ENCODE results near the gene BCAS1.

The BCAS1 gene

DNA sequence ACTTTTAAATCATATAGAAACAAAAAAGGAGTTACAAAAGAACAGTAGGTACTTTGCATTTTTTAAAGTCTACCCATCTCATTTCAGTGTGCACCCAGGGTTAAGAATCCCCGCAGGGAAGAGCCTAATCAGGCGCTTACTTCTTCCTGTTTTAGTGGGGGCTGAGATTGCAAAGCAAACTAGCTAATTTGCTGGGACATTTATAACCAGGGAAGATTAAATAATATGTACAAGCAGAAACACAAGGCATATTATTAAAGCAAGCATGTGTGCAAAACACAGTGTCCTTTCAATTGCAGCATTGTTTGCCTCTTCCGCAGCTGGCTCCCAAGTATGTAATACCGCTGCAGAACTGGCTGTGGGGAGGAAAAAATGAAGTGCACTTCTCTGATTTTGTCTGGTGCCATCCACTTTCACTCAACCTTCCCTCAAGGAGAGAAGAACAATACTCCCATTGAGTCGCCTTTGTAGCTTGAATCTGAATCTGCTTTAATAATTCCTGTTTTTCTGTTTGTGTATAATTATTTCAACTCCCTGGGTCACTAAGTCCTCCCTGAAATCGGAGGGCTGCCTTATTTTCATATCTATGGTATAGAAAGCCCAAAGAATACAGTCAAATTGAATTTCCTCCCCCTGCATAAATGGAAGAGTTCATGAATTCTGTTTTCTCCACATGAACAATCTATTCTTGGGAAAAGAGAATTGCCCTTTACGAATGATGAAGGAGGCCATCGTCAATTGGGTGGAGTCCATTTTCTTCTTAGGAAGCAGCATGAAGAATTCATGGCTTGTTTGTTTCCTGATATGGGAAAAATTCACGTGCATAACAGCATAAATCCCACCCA, 23.3 kb upstream of the BCAS1 start:
- TF ChIP-seq TCF4 (CRISPR knock-in tag; IDR thresholded peaks at IDR 0.05; ENCODE audit: borderline replicate concordance) (no peak), SNAI2 (CRISPR knock-in tag; IDR thresholded peaks at IDR 0.05) (no peak), PATZ1 (CRISPR knock-in tag; IDR thresholded peaks at IDR 0.05; ENCODE audit: borderline replicate concordance) (no peak), RARB (CRISPR knock-in tag; IDR thresholded peaks at IDR 0.05) (no peak), ZFP3 (CRISPR knock-in tag; IDR thresholded peaks at IDR 0.05) (no peak), ESRRG (CRISPR knock-in tag; IDR thresholded peaks at IDR 0.05) (no peak), ZFP30 (CRISPR knock-in tag; IDR thresholded peaks at IDR 0.05) (no peak), OSR1 (CRISPR knock-in tag; IDR thresholded peaks at IDR 0.05) (no peak), CSDC2 (CRISPR knock-in tag; IDR thresholded peaks at IDR 0.05) (no peak), CSRNP3 (CRISPR knock-in tag; IDR thresholded peaks at IDR 0.05) (no peak), ZC3H10 (CRISPR knock-in tag; IDR thresholded peaks at IDR 0.05) (no peak), ZNF565 (CRISPR knock-in tag; conservative IDR thresholded peaks at IDR 0.05; ENCODE audit: low read depth) (no peak), TSHZ2 (CRISPR knock-in tag; IDR thresholded peaks at IDR 0.05) (no peak), BACH2 (CRISPR knock-in tag; IDR thresholded peaks at IDR 0.05; ENCODE audit: borderline replicate concordance) (no peak), GLIS3 (CRISPR knock-in tag; IDR thresholded peaks at IDR 0.05) (no peak)
- TF ChIP-seq, protein P1, sequence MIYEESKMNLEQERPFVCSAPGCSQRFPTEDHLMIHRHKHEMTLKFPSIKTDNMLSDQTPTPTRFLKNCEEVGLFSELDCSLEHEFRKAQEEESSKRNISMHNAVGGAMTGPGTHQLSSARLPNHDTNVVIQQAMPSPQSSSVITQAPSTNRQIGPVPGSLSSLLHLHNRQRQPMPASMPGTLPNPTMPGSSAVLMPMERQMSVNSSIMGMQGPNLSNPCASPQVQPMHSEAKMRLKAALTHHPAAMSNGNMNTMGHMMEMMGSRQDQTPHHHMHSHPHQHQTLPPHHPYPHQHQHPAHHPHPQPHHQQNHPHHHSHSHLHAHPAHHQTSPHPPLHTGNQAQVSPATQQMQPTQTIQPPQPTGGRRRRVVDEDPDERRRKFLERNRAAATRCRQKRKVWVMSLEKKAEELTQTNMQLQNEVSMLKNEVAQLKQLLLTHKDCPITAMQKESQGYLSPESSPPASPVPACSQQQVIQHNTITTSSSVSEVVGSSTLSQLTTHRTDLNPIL (CRISPR knock-in tag; IDR thresholded peaks at IDR 0.05; ENCODE audit: low read depth), result no peak
- TF ChIP-seq, protein P2, sequence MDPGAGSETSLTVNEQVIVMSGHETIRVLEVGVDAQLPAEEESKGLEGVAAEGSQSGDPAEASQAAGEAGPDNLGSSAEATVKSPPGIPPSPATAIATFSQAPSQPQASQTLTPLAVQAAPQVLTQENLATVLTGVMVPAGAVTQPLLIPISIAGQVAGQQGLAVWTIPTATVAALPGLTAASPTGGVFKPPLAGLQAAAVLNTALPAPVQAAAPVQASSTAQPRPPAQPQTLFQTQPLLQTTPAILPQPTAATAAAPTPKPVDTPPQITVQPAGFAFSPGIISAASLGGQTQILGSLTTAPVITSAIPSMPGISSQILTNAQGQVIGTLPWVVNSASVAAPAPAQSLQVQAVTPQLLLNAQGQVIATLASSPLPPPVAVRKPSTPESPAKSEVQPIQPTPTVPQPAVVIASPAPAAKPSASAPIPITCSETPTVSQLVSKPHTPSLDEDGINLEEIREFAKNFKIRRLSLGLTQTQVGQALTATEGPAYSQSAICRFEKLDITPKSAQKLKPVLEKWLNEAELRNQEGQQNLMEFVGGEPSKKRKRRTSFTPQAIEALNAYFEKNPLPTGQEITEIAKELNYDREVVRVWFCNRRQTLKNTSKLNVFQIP (CRISPR knock-in tag; IDR thresholded peaks at IDR 0.05; ENCODE audit: borderline replicate concordance, low read depth), result no peak
- ATAC-seq, result no peak

DNA sequence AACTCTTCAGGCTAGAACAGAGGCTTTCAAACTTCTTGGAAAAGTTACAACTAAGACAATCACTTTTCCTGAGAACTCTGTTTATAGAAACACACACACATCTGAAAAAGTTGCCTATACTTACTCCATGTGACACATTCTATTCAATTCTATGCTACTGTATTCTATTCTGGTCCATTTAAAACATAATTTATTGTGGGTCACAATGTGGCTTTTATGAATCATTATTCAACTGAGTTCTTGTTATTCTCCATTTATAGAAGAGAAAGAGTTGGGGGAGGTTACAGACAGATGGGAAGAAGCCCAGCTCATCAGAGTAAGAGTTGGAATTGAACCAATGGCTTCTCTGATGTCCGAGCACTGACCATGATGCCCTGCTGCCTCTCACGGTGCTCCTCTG, 21.6 kb upstream of the BCAS1 start:
- no peak for TF ChIP-seq ZC3H10 (CRISPR knock-in tag; IDR thresholded peaks at IDR 0.05)
- no peak for TF ChIP-seq GLIS3 (CRISPR knock-in tag; IDR thresholded peaks at IDR 0.05)
- no peak for TF ChIP-seq TSHZ2 (CRISPR knock-in tag; IDR thresholded peaks at IDR 0.05)
- TF ChIP-seq SNAI2 (CRISPR knock-in tag; IDR thresholded peaks at IDR 0.05), result no peak
- no peak for TF ChIP-seq CSRNP3 (CRISPR knock-in tag; IDR thresholded peaks at IDR 0.05)
- TF ChIP-seq, protein P2 (CRISPR knock-in tag; IDR thresholded peaks at IDR 0.05; ENCODE audit: borderline replicate concordance, low read depth), result no peak
- no peak for TF ChIP-seq BACH2 (CRISPR knock-in tag; IDR thresholded peaks at IDR 0.05; ENCODE audit: borderline replicate concordance)
- TF ChIP-seq ESRRG (CRISPR knock-in tag; IDR thresholded peaks at IDR 0.05), result no peak
- TF ChIP-seq ARNTL (CRISPR knock-in tag; IDR thresholded peaks at IDR 0.05; ENCODE audit: borderline replicate concordance, low read depth), result no peak
- no peak for TF ChIP-seq TOX (CRISPR knock-in tag; IDR thresholded peaks at IDR 0.05; ENCODE audit: borderline replicate concordance)
- no peak for TF ChIP-seq OSR1 (CRISPR knock-in tag; IDR thresholded peaks at IDR 0.05)
- TF ChIP-seq ZNF8 (CRISPR knock-in tag; IDR thresholded peaks at IDR 0.05), result no peak
- no peak for ATAC-seq
